Measurements from ENCODE around the gene MAPK1.

DNA sequence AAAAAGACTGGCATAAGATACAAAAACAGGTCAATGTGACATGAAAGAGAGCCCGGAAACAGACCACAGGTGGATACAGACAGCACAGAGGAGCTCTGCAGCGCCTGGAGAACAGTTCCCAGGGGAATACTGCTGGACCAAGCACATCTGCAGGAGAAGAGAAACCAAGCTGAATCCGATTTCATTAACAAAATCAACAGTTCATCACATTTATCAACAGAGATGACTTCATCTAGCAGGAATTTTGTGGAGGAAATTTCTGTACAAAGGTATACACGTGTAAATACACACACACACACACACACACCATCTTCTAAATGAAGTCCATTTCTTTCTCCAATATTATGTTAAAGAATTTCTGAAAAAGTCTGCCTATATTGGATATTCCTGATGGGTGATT, 148.9 kb downstream of the MAPK1 start:
- TF ChIP-seq CTCF (IDR thresholded peaks at IDR 0.05): no peak
- no peak for TF ChIP-seq POLR2A (IDR thresholded peaks at IDR 0.05)
